ENCODE results near the gene SYT17.

- TF ChIP-seq CTCF (IDR thresholded peaks at IDR 0.05) (no peak), POLR2A (IDR thresholded peaks at IDR 0.05) (no peak)
These were observed 49.1 kb upstream of the SYT17 start for GRCh38 chr16:19118938-19119431.

Measured in Peyer's patch (tissue), 4 donors.